MV-4-11 (cell line): ENCODE measurements around the gene ANXA8L1.
"Not testable (repeated sequence)": the region's sequence is repeated elsewhere in the genome, so short reads cannot be mapped to it uniquely, and the experiment has no call there.

Source experiments
- DNase-seq: peaks from one replicate; lab custom pipeline; 2025; lab: John Stamatoyannopoulos, UW

ANXA8L1 gene, protein sequence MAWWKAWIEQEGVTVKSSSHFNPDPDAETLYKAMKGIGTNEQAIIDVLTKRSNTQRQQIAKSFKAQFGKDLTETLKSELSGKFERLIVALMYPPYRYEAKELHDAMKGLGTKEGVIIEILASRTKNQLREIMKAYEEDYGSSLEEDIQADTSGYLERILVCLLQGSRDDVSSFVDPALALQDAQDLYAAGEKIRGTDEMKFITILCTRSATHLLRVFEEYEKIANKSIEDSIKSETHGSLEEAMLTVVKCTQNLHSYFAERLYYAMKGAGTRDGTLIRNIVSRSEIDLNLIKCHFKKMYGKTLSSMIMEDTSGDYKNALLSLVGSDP

DNA sequence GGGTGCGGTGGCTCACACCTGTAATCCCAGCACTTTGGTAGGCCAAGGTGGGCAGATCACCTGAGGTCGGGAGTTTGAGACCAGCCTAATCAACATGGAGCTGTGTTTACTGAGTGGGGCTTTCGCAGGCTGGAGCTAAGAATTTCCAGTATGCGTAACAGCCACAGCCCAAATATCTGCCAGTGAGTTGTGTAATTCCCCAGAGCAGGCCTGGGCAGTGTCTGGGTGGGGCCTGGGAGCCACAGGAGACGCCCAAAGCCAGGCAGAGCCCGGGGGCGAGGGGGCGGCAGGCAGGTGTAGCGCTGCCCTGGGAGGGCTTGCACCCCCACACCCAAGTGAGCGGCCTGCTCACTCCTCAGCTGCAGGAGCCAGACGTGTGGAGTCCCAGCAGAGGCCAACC, at the start of gene ANXA8L1:
ANXA8L1 (plus strand) TSS at position 371 of the 400 bp plus-strand sequence. CDS start 76 bp downstream, outside the sequence.
- DNase-seq: not testable (repeated sequence)

DNA sequence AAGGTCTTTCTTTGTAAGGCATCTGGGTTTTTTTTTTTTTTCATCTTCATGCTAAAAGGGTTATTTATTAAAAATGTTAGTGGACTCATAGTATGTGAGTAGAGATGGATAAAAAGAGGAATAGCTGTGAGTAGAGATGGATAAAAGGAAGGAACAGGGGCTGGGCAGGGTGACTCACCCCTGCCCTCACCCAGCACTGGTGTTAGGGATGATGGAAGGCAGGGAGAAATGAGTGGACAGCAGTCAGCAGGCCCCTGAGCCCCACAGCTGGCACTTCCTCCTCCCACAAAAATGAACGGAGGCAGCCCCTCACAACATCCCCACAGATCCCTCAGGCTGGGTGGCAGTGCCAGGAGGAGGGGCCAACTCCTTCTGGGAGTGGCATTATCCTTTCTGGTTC, 49.5 kb upstream of the ANXA8L1 start:
- no peak for DNase-seq

DNA sequence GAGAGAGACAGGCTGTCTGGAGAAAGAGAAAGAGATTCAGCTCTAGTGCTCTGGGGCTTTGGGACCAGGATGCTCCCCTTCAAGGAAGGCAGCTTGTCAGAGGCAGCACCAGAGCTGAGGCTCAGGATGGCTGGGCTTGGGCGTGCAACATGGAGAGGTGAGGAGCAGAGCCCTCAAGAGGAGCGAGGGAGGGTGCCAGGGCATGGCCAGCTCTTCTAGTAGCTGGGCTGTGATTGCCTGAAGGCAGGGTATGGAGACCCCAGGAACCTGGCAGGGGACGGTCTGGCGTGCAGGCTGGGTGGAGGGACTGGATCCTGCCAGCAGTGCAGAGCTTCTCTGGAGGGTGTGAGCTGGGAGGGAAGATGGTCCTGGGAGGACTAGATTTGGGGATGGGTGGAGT, 48.6 kb upstream of the ANXA8L1 start:
- no peak for DNase-seq

DNA sequence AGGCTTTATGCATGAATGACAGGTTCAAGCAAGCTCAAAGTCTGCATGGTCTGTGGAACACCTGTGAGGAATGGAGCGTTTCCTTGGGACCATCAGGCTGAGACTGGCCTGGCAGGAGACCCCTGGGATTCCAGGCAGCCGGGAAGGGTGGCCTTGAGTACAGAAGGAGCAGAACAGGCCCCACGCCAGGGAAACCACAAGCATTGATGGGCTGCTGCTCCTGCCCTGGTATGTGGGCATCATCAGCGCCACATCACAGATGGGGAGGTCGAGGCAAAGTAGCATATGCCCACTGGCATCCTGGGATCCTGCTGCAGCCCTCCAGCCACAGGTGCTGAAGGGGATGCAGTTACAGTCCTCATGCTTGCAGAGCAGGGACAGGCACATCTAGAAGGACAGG, 47.9 kb upstream of the ANXA8L1 start:
- DNase-seq: no peak

DNA sequence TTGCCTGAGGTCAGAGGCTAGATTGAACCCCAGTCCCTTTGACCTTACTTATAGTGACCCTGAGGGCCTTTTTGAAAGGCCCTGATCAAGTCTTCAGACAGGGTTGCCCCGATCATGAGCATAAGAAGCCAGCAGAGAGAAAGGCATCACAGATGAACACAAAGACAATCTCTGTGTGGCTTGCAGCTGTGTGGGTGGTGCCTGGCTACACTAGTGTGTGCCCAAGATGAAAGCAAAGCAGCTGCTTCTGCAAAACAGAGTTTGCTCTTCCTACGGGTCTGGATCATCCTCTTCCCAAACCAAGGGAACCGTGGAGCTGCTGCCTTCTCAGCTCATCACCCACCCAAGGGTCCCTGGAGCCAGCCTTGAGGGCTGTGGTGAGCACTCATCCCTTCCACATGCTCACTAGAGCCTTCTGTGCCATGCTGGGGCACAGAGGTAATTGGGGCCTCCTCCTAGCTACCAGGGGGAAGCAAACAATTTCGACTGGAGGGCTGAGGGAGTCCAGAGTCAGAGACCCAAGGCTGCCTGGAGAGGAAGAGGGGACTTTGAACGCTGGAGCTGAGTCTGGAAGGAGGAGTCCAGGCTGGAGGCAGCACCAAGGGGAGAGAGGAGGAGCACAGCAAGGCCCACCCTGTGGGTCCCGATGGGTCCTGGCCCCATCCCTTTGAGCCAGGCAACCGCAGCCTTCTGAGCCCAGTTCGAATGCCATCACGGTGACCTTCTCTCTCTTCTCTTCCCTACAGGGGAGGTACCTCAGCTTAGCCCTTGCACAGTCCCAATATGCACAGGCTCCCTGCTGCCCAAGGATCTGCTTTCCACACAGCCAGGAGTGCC, 46.5 kb upstream of the ANXA8L1 start:
- no peak for DNase-seq

DNA sequence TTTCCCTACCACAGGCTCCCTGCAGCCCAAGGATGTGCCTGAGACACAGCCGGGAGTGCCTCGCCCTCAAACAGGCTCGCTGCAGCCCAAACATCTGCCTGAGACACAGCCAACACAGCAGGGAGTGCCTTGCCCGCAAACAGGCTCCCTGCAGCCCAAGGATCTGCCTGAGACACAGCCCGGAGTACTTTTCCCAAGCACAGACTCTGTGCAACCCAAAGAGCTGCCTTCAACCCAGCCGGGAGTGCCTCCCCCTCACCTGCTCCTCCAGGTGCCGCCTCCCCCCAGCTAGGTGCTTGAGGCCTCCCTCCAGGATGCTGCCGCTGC, 45.9 kb upstream of the ANXA8L1 start:
- DNase-seq: no peak

DNA sequence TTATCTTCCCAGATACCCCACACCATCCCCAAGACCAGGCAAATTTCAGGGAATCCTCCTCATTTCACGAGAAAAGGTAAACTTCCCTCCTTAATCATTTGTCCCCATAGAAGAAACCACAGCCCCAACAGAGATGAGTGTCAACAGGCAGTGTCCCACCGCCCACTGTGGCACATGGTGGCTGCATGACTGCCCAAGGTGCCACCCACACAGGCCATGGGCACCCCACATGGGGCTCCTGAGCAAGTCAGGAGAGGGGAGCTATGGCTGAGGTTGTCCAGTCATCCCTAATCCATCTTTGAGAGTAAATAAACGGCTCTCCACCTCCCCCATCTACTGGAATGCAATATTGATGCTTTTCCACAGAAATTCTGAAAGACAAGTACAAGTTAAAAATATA, 44.7 kb upstream of the ANXA8L1 start:
- DNase-seq: no peak

DNA sequence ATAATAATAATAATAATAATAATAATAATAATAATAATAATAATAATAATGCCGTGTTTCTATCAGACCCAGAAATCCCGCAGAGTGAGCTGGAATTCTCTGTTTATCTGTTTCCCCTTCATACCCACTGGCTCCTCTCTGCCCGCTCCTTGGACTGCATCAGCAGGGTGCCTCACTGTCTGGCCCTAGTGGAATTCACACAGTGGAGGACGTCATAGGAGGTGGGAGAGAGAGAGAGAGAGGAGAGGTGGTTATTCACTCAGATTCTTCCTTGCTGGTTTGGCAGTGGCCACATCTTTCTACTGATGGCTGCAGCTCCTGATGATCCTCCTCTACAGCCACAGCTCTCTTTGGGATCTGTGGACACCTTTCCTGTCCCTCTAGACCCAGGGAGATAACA, 10.1 kb upstream of the ANXA8L1 start:
- not testable (repeated sequence) for DNase-seq

DNA sequence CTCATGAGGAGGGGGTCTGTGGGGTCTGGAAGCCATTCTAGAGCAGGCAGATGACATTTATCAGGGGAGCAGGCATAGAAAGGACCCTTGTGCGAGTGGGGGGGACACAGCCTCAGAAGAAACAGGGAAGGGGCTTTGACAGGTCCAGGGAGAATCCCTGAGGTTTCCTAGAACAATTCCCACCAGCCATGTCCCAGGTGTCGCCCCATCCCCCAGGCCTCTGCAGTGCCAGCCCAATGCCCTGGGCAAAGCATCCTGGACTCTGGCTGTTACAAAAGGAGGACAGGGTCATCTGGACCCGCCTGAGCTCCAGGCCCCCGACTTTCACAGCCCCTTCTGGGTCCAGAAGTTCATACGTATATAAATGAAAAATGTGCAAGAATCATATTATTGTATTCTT, 8.4 kb upstream of the ANXA8L1 start:
- DNase-seq: not testable (repeated sequence)

DNA sequence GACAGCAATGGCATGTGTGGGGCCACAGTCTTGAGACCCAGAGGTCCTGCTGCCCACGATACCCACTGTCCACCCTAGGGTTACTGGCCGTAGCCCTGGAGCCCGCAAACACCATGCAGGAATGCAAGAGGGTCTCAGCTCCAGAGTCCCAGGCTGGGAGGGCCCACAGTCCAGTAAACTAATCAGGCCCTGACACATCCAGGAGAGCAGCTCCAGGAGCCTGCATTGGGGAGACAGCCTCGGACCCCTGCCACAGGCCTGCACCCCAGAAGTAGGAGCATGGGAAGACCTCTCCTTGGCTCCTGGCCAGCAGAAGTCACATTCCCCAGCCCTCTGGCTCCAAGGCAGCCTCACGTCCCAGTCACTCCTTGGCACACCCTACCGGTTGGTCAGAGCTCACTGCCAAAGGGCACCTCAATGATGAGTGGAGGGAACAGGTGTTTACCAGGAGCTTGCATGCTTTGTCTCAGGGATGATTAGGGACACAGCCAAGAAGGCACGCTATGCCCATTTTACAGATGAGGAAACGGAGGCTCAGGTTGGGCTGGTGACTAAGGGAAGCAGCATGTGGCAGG, 7.8 kb upstream of the ANXA8L1 start:
- not testable (repeated sequence) for DNase-seq

DNA sequence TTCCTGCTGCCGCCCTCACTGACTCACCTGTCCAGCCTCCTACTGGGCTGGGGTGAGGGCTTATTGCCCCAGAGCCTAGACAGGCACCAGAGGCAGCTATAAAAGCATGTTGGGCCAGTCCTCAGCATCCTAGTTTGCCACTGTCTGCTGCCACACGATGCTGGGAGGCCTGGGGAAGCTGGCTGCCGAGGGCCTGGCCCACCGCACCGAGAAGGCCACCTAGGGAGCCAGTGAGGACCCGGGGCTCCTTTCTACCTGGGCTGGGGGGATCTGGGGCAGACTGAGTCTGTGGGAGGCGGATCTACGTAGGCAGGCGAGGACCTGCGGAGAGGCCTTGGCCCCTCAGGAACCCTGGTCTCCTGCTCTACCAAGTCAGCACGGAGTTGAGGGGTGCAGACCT, 6.6 kb upstream of the ANXA8L1 start:
- not testable (repeated sequence) for DNase-seq

DNA sequence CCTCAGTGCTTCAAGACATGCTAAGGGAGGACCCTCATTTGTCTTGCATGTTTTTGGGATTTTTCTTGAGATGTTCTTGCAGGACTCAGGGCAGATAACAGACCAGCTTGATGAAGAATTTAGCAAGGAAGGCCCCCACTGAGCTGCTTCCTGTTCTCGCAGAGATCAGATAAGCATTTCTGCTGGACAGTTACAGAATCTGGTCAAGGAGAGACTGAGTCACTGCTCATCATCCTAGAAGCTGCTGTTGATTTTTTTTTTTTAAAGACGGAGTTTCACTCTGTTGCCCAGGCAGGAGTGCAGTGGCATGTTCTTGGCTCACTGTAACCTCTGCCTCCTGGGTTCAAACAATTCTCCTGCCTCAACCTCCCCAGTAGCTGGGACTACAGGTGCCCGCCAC, 1.2 kb upstream of the ANXA8L1 start:
- not testable (repeated sequence) for DNase-seq

DNA sequence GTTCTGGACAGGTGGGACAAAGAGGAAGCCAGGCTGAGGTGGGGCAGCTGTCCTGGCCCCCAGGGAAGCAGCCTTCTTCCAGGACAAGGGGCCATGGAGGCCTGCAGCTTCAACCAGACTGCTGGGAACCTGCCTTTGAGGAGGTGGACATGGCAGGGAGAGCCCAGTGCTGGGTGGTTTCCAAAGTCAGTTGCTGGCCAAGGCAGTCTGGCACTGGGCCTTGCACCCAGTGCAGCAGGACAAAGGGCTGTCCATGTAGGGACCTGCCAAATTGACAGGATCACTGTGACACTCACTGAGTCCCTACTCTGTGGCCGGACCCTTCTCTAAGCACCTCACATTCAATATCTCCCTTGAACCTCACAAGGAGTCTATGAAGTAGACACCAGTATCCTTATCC, 1.4 kb downstream of the ANXA8L1 start:
- not testable (repeated sequence) for DNase-seq

DNA sequence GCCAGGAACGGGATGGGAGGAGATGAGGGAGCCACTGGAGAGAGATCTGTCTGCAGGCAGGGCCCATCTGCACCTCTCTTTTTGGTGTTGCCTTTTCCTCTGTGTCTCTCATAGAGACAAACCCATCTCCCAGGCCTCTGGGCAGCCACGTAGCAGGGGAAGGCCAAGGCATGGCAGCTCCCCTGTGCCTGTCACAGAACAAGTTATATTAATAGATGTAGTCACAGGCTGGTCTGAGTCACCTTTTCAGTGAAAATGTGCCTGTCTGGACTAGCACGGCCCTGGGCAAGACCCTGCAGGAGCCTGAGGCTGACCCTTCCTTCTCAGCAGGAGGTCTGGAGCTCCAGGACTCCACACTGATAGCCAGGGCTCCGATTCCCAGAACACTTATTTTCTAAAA, 2.1 kb downstream of the ANXA8L1 start:
- not testable (repeated sequence) for DNase-seq

DNA sequence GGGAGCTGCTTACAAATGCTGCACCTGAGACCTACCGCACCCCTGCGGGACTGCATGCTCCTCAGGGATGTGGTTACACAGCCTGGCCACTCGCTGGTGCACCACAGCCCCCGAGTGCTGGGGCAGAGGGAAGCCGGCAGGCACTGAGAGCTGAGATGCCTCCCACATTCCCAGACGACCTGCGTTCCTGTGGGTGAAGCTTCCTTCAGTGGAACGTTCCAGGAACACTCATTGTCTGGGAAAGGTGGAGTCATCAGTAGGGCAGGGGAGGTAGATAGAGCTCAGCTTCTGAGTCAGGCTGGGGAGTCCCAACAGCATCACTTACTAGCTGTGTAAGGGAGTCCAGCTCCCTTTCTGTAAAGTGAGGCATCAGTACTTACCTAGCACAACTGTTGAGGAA, 2.5 kb downstream of the ANXA8L1 start:
- DNase-seq: not testable (repeated sequence)

DNA sequence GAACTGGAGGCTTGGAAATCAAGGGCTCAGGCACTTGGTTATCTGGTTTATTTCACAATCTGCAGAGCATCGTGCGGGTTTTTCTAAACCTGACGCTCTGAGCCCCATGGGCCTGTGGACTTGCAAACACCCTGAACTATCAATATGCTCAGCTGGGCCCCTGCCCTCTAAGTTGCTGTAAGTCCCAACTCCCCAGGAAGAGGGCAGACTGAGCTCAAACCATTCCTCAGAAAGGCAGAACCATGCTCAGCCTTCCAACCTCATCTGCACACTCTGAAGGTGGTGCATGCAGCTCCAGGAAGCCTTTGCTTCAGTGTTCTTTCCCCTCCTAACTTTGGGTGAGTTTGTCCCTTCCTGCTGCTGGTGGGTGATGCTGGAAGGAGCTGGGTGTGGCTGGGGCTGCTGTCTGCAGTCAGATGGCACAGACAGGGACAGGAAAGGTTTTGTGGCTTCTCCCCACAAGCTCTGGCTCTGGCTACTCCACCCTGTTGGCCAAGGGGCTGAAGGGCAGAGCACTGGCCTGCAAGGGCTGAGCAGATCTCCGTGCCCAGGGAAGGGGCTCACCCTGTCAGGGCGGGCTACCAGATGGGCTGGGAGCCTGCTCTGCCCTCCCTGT, 3.8 kb downstream of the ANXA8L1 start:
- DNase-seq: not testable (repeated sequence)

DNA sequence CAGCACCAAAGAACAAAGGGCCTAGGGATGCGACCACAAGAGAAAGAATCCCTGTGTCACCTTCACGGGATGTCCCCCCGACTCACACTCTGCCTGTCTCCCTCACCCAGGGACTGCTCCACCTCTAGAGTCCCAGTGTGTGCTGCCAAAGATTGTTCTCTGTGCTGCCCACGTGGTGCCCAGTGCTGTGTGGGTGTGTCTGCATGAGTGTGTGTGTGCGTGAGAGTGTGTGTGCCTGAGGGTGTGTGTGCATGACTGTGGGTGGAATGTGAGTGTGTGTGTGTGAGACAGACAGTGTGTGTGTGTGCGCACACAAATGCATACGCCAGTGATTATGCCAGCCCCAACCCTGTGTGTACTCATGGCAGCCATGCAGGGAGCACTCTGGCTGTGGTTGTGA, 10.3 kb downstream of the ANXA8L1 start:
- DNase-seq: not testable (repeated sequence)

DNA sequence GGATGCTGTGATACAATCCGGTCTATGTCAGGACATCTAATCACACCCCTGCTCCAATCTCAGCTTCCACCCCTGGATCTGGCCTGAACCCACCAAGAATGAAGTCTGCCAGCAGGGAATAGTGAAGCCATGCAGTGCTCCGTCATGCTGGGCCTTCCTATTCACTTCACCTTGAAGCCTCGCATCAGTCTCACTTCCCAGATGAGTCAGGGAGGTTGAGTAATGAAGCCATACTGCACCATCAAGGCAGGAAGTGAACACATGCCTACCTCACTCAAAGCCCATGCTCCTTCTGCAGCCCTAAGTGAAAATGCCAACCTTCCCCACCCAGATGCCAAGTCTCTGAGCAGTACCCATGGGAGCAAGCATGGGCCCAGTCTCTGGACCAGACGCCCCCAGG, 11.1 kb downstream of the ANXA8L1 start:
- DNase-seq: not testable (repeated sequence)

DNA sequence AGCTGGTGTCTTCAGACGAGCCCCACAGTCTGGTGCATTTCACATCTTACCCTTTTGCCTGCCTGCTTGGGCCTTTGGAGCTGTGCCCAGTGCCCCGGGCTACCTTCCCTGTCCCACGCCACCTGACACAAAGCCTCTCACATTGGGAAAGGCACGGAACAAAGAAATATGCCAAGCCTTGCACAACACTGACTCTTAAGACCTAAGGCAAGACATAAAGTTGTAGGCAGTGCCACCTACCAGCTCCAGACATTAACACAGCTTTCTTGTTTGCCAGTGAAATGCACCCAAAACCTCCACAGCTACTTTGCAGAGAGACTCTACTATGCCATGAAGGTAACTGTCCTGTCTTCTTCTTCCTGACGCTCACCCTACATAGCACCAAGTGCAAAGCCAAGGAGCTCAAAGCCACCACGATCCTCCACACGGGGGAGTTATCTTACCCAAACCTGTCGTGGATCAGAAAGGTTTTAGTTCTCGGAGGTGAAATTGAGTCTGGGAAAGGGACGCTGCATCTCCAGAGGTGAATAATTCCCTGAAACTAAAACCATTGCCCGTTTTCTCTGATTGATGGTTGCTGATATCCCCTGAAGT, 11.8 kb downstream of the ANXA8L1 start:
- not testable (repeated sequence) for DNase-seq

DNA sequence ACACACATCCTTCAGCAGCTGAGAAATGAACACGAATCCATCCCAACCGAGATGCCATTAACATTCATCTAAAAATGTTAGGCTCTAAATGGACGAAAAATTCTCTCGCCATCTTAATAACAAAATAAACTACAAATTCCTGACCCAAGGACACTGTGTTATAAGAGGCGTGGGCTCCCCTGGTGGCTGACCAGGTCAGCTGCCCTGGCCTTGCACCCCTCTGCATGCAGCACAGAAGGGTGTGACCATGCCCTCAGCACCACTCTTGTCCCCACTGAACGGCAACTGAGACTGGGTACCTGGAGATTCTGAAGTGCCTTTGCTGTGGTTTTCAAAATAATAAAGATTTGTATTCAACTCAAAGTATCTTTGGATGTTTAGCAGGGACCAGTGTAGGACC, 15.8 kb downstream of the ANXA8L1 start:
- DNase-seq: not testable (repeated sequence)

DNA sequence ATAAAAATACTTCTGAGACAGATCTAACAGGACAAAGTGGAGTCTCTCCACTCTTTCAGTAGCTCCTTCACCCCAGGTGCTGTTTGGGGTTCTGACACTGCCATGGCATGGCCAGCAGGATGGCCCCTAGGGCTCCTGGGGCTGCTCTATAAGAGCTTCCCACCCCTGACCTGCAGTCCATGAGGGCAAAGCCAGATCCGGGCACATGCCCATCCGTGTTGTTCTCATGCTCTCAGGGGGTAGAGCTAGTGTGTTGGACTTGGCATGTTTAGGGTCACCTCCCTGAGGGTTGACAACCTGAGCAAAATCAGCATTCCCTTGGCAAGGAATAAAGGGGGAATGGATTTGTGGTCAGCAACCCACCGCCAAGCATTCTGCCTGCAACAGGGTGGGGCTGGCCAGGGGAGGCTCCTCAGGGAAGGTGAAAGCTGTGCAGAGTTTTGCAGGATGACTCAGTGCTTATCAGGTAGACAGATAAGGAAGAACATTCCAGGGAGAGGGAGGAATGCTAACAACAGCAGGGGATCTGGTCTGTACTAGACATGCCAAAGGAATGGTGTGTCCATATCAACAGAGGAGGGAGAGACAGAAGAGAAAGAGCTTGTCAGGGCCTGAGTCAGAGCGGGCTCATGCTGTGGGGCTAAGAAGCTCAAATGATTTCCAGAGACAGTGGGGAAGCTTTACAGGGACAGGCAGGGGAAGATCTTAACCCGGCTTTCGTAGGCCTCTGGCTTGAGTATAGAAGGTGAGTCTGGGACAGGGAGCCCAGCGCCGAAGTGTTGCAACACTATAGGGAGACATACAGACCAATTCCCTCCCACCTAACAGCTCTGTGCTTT, 21.1 kb downstream of the ANXA8L1 start:
- DNase-seq: not testable (repeated sequence)
